Activated CD4-positive, alpha-beta T cell treated with anti-CD3 and anti-CD28 coated beads for 36 hours (primary cell): ENCODE results near the gene TMSB10. TPM values are rescaled to one million over a fixed set of nuclear protein-coding genes. Genes with fewer than 3 reads are reported as not detected.

Experiments
- ATAC-seq: fragments of 200-7000 bp; cut with Tn5 transposase; one replicate; pipeline ENCODE4 v1.10.0; 2021; ENCODE audit warnings: mild to moderate bottlenecking, moderate library complexity
- CTCF ChIA-PET: fragments of 350-600 bp; sonication (Branson Sonifier 250); formaldehyde crosslinking; loops from one replicate; lab custom pipeline; 2021; ENCODE audit warnings: antibody characterized with exemption; lab: Charles Lee
- POLR2A ChIA-PET: fragments of 350-600 bp; sonication (Branson Sonifier 250); formaldehyde crosslinking; loops from one replicate; lab custom pipeline; 2021; ENCODE audit warnings: antibody characterized with exemption, inconsistent platforms; lab: Charles Lee
- DNase-seq: peaks from one replicate; pipeline ENCODE4 v3.0.0-alpha.2; 2020
- H3K27ac Mint-ChIP-seq: one replicate; pipeline ENCODE4 v1.8.0; 2021; ENCODE audit warnings: mixed read lengths
- H3K27me3 Mint-ChIP-seq: one replicate; pipeline ENCODE4 v1.8.0; 2021; ENCODE audit warnings: mixed read lengths
- H3K36me3 Mint-ChIP-seq: one replicate; pipeline ENCODE4 v1.8.0; 2021; ENCODE audit warnings: low read depth, mixed read lengths
- H3K4me1 Mint-ChIP-seq: one replicate; pipeline ENCODE4 v1.8.0; 2021; ENCODE audit warnings: mixed read lengths
- H3K4me3 Mint-ChIP-seq: one replicate; pipeline ENCODE4 v1.8.0; 2021; ENCODE audit warnings: mild to moderate bottlenecking, moderate library complexity, mixed read lengths
- H3K9me3 Mint-ChIP-seq: one replicate; pipeline ENCODE4 v1.8.0; 2021; ENCODE audit warnings: low read depth, mixed read lengths
- intact Hi-C, 2 experiments: fragments of 100-400 bp; cut with DNase I in 1 of 2; cut with micrococcal nuclease in 1 of 2; formaldehyde crosslinking; loops; one replicate each; pipeline versions ENCODE4 v1.14.2 to v1.15.1; 2022 to 2024; cut with DNase I, micrococcal nuclease
- total RNA-seq, 2 experiments: library from RNA; stranded (reverse); gene quantifications; one replicate each; pipeline ENCODE4 v1.2.3, GENCODE V29; 2021

The TMSB10 gene
- total RNA-seq, 2 experiments from 2014 or later, result 2,345 to 2,742 TPM

DNA sequence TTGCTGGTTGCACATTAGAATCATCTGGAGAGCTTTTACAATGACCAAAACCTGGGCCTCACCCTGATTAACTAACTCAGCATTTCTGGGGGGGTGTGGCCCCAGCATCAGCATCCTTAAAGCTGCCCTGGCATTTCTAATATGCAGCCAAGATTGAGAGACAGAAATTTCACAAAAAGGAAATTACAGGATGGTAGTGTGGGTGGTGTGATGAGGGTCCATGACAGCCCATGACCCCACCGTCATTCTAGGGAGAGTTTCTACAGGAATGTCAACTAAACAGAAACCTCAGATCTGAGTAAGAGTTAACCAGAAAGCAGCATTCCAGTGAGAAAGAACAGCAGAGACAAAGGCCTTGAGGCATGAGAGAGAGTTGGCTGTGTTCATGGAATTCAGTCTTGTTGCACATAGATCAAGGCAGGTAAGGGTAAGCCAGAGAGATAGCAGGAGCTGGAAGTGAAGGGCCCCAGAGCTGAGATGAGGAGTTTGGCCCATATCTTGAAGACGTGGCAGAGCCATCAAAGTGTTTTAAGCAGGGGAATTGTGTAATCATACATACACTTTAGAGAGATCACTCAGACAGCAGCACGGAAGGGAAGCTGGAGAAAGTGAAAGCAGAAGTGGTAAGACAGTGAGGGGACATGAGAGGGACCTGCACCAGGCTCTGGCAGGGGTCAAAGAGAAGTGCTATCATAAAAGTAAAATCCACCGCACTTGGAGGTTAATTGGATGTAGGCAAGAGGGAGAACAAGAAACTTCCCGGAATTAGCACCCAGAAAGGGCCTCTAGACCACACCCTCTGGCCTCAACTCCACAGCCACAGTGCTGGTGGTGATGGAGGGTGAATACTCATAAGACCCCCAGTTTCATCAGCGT, 16.8 kb upstream of the TMSB10 start:
- ChIA-PET CTCF (interaction anchor here (0.7 to 4.7 kb wide), 15 partner anchors 9 to 432 kb away, joined by 3 to 31 read pairs (median 3); partner anchors contain the start of gene TMSB10), POLR2A (interaction anchor here (0.7 to 3.0 kb wide), 7 partner anchors 9 to 37 kb away, joined by 3 to 19 read pairs (median 5); no protein-coding TSS in a partner anchor)
- DNase-seq (peak; percentile 71), ATAC-seq (peak; percentile 87)
- intact Hi-C loops, result loop anchor here (2.0 kb wide), 1 partner anchor 16 kb away; the partner anchor contains the start of gene TMSB10 (in 2 of the 2)
- Mint-ChIP-seq H3K4me1 (peaks cover 58% of the 10 kb centered on the region), H3K36me3 (no peaks in the 10 kb centered on the region), H3K27ac (peak overlapping the region; percentile 96), H3K9me3 (no peaks in the 10 kb centered on the region), H3K27me3 (no peaks in the 10 kb centered on the region), H3K4me3 (peak overlapping the region; percentile 67)

DNA sequence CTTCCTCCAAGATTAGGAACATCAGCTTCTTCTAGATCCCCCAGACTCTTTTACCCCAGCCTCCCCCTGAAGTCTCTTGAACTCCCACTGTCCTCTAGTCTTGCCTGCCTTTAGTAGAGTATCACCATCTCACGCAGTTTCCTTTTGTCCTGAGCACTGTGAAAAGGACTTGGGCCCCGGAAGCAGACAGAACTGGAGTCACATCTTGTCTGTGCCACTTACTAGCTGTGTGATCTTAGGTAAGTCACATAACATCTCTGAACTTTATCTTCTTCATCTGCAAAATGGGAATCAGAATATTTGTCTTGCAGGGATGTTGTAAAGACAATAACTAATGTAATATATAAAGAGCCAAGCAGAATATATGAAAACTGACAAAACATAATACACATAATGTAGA, 16.1 kb upstream of the TMSB10 start:
- H3K27ac Mint-ChIP-seq, result peak overlapping the region; percentile 96
- peaks cover 60% of the 10 kb centered on the region for H3K4me1 Mint-ChIP-seq
- H3K4me3 Mint-ChIP-seq, result peak overlapping the region; percentile 67
- no peaks in the 10 kb centered on the region for H3K27me3 Mint-ChIP-seq
- CTCF ChIA-PET, result interaction anchor here (0.9 to 4.7 kb wide), 10 partner anchors 9 to 126 kb away, joined by 3 to 31 read pairs (median 6); partner anchors contain the start of gene TMSB10
- no peaks in the 10 kb centered on the region for H3K9me3 Mint-ChIP-seq
- peak; percentile 31 for ATAC-seq
- intact Hi-C loops, result loop anchor here (2.0 kb wide), 1 partner anchor 15 kb away; the partner anchor contains the start of gene TMSB10 (in 2 of the 2)
- H3K36me3 Mint-ChIP-seq, result no peaks in the 10 kb centered on the region
- no peak for DNase-seq
- POLR2A ChIA-PET, result interaction anchor here (0.7 to 3.0 kb wide), 7 partner anchors 9 to 37 kb away, joined by 3 to 19 read pairs (median 5); no protein-coding TSS in a partner anchor

DNA sequence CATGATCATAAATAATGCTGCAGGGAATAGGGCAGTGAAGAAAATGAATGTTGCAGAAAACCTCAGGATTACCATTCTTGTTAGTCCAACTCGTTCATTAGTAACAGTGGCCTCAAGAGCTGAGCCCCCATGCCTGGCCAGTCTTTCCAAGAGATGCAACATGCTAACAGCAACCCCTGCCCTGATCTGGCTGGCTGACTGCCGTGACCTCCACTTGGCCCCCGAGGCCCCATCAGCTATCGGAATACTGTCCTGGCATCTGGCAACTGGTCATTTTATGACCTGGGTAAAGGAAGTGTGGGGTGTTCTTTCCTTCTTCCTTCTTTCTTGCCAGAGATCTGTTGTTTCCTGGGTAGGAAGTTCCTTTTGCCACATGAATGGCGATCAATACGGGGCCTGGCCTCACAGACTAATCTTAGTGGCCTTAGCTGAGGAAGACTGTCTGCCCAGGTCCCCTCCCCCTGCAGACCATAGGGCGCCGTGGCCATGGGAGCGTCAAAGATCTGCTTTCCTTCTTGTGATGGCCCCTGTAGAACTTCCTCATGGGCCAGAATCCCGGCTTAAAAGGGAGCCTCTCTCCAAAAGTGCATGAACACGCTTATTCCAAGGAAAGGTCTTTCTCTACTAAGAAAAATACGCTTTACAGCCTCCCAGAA, 14.0 kb upstream of the TMSB10 start:
- H3K4me3 Mint-ChIP-seq, result no peak overlapping the region
- H3K27ac Mint-ChIP-seq, result no peak overlapping the region
- peaks cover 64% of the 10 kb centered on the region for H3K4me1 Mint-ChIP-seq
- POLR2A ChIA-PET, result no interaction called here
- intact Hi-C loops, result no loop called here
- DNase-seq (no peak), ATAC-seq (no peak)
- no peaks in the 10 kb centered on the region for H3K27me3 Mint-ChIP-seq
- no peaks in the 10 kb centered on the region for H3K9me3 Mint-ChIP-seq
- CTCF ChIA-PET, result interaction anchor here (1.5 kb wide), 1 partner anchor 35 kb away, joined by 4 read pairs; no protein-coding TSS in a partner anchor
- no peaks in the 10 kb centered on the region for H3K36me3 Mint-ChIP-seq

DNA sequence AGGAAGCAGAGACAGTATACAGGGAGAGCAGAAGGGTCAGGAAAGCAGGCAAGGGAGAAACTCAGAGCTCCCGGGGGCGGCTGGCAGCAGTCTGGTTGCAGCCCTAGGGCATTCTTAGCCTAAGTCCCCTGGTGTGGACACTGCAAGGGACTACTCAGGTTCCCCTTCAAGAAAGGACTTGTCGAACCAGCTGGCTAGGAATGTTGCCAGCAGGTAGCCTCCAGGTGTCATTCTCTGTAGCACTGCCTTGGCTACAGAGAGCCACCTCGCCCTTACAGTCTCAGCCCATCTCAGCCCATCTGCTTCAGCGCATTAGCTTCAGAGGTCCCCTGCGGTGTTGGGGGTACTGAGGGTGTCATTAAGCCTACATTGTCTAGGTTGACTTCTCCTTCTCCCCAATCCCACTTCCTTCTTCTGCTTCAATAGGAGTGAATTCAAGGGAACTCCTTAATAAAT, 11.3 kb upstream of the TMSB10 start:
- ChIA-PET POLR2A (no interaction called here), CTCF (interaction anchor here (0.6 to 2.0 kb wide), 5 partner anchors 11 to 585 kb away, joined by 3 to 10 read pairs (median 6); no protein-coding TSS in a partner anchor)
- DNase-seq (peak; percentile 43), ATAC-seq (peak; percentile 25)
- H3K27ac Mint-ChIP-seq, result peak overlapping the region; percentile 68
- intact Hi-C loops, result no loop called here
- peak overlapping the region; percentile 13 for H3K4me3 Mint-ChIP-seq
- no peaks in the 10 kb centered on the region for H3K9me3 Mint-ChIP-seq
- H3K36me3 Mint-ChIP-seq, result peaks cover 2% of the 10 kb centered on the region
- H3K27me3 Mint-ChIP-seq, result no peaks in the 10 kb centered on the region
- H3K4me1 Mint-ChIP-seq, result peaks cover 62% of the 10 kb centered on the region

DNA sequence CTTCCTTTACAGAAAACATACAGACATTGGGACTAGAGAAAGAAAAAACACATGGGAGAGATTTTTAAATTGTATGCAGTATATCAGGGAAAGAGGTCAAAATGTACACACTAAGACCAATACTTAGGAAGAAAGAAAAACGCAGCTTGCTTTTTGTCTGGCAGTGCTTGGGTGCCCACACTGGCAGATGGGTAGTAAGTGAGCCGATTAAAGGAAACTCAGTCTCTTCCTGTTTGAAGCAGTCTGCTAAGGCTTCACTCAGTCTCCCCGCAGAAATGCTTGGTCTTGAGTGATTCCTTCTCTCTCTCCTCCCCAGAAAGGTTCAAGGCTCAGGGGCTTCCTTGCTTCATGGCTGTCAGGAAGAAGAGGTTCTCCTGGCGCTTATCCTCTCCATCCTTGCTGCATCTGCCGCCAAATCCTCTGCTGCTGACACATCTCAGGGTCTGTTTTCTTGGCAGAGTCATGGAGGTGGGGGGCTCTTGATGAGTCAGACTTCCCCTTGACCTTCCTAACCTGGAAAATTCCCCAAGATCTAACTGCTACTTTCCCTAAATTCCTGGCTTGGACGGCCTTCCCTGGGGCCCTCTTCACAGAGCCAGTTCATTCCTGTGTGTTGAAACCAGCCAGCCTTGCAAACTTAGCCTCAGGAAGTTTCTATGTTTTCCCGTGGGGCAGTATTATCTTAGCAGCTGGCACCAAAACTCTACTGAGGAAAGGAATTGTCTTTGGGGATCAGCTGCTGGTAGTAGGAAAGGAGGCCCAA, 10.5 kb upstream of the TMSB10 start:
- Mint-ChIP-seq H3K27me3 (no peaks in the 10 kb centered on the region), H3K9me3 (no peaks in the 10 kb centered on the region), H3K4me1 (peaks cover 63% of the 10 kb centered on the region), H3K4me3 (peak overlapping the region; percentile 13), H3K27ac (peak overlapping the region; percentile 68), H3K36me3 (peaks cover 2% of the 10 kb centered on the region)
- POLR2A ChIA-PET, result no interaction called here
- DNase-seq, result peak; percentile 39
- CTCF ChIA-PET, result interaction anchor here (1.4 to 2.0 kb wide), 4 partner anchors 8 to 31 kb away, joined by 4 to 10 read pairs (median 7); no protein-coding TSS in a partner anchor
- intact Hi-C loops, result loop anchor here in 1 of 2 experiments (5.0 kb wide), 1 partner anchor 42 kb away; no protein-coding TSS in a partner anchor
- ATAC-seq, result peak; percentile 35

DNA sequence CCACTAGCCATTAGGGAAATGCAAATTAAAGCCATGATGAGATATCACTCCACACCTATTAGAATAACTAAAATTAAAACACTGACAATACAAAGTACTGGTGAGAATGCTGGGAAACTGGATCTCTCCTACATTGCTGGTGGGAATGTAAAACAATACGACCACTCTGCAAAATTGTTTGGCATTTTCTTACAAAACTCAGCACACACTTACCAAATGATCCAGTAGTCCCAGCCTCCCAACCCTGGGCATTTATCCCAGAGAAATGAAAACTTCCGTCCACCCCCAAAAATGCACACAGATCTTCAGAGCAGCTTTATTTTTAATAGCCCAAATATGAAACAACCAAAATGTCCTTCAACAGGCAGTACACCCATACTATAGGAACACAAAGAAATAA, 8.9 kb upstream of the TMSB10 start:
- Mint-ChIP-seq H3K36me3 (peaks cover 2% of the 10 kb centered on the region), H3K27me3 (no peaks in the 10 kb centered on the region), H3K27ac (no peak overlapping the region), H3K4me3 (no peak overlapping the region), H3K9me3 (no peaks in the 10 kb centered on the region), H3K4me1 (peaks cover 61% of the 10 kb centered on the region)
- intact Hi-C loops, result loop anchor here in 1 of 2 experiments (5.0 kb wide), 1 partner anchor 41 kb away; no protein-coding TSS in a partner anchor
- no peak for DNase-seq
- ATAC-seq, result no peak
- ChIA-PET CTCF (interaction anchor here (1.4 kb wide), 1 partner anchor 10 kb away, joined by 4 read pairs; no protein-coding TSS in a partner anchor), POLR2A (no interaction called here)

DNA sequence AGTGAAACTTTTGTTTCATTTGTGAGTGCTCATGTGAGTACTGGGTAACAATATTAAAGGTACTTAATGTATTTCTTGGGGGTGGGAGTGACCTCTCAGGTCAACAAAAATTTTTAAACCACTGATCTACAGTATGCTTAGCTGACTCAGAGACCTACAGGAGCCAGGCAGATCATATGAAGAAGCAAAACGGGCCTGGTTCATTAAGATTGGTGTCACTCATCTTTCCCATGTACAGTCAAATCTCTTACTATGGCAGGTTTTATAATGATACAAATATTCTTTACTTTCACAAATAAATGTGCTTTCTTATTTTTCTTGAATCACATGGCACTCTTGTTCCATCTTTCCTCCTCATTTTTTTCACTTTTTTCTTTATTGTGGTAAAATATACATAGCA, 7.7 kb upstream of the TMSB10 start:
- H3K27me3 Mint-ChIP-seq, result no peaks in the 10 kb centered on the region
- DNase-seq (no peak), ATAC-seq (peak; percentile 32)
- H3K27ac Mint-ChIP-seq, result peak overlapping the region; percentile 99
- intact Hi-C loops, result loop anchor here in 1 of 2 experiments (1.0 to 5.0 kb wide), 2 partner anchors 9 to 40 kb away; no protein-coding TSS in a partner anchor
- POLR2A ChIA-PET, result interaction anchor here (0.6 to 1.4 kb wide), 3 partner anchors 9 to 117 kb away, joined by 3 to 9 read pairs (median 3); no protein-coding TSS in a partner anchor
- H3K36me3 Mint-ChIP-seq, result peaks cover 2% of the 10 kb centered on the region
- H3K4me1 Mint-ChIP-seq, result peaks cover 67% of the 10 kb centered on the region
- CTCF ChIA-PET, result interaction anchor here (0.6 to 6.3 kb wide), 5 partner anchors 9 to 119 kb away, joined by 3 to 42 read pairs (median 15); partner anchors contain the start of gene TRABD2A
- peak overlapping the region; percentile 20 for H3K4me3 Mint-ChIP-seq
- no peaks in the 10 kb centered on the region for H3K9me3 Mint-ChIP-seq

DNA sequence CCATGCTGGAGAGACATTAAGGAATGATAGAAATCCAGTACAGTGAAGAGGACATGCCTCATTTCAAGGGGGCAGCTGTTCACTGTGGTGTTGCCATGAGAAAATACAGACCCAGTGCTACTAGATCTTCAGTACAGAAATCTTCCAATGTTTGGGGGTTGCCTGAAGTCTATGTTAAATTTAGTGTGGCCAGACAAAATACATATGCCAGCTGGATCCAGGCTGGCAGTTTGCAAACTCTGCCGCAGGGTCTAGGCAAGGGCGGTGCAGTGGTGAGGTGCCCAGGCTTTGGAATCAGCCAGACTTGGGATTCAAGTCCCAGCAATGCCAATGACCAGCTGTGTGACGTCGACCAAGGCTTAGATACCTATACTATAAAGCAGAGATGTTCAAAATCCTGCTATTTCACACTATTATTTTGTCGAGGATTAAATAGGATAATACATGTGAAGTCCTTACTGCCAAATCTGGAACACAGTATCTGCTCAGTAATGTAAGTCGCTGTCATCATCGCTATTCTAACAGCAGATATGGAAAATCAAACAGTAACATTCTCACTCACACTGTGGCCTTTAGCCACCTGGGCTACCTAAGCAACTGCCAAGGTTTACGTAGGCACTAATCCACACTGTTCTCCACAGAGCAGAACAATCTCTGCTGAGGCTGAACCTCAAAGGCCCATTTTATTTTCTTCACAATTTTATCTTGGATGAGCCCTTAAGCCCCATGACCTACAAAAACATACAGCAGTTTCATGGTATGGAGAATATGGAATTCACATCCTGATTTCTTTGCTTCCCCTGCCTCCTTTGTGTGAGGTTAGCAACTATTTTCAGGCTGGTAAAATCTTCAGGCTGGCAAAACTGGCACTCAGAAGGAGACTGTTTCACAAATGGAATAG, 5.9 kb upstream of the TMSB10 start:
- POLR2A ChIA-PET, result no interaction called here
- no peaks in the 10 kb centered on the region for H3K9me3 Mint-ChIP-seq
- ATAC-seq, result no peak
- H3K27me3 Mint-ChIP-seq, result no peaks in the 10 kb centered on the region
- intact Hi-C loops, result loop anchor here in 1 of 2 experiments (5.0 kb wide), 1 partner anchor 38 kb away; no protein-coding TSS in a partner anchor
- DNase-seq, result no peak
- CTCF ChIA-PET, result interaction anchor here (0.8 to 6.3 kb wide), 4 partner anchors 11 to 26 kb away, joined by 3 to 42 read pairs (median 18); partner anchors contain the start of gene TRABD2A
- no peak overlapping the region for H3K4me3 Mint-ChIP-seq
- peaks cover 69% of the 10 kb centered on the region for H3K4me1 Mint-ChIP-seq
- H3K27ac Mint-ChIP-seq, result peak overlapping the region; percentile 99
- peaks cover 2% of the 10 kb centered on the region for H3K36me3 Mint-ChIP-seq

DNA sequence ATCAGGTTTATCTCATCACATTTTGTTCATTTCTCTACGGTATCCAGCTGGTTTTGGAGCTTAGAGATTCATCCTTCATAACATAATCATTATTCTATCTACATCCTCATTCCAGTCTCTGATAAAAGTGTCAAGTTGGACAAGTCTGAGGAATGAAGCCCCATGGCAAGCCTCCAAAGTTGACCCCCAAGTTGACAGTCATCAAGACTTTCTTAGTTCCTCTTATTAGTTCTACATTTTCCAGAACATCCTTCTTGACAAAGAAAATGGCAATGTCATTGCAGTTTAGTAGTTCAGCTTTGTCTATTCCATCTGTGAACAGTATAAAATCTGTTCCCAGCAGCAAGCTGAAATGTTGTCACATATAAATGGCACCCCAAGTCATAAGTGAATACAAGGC, 4.5 kb upstream of the TMSB10 start:
- no peaks in the 10 kb centered on the region for H3K9me3 Mint-ChIP-seq
- CTCF ChIA-PET, result interaction anchor here (2.3 to 6.3 kb wide), 3 partner anchors 13 to 25 kb away, joined by 8 to 42 read pairs (median 21); partner anchors contain the start of gene TRABD2A
- peaks cover 4% of the 10 kb centered on the region for H3K36me3 Mint-ChIP-seq
- peaks cover 60% of the 10 kb centered on the region for H3K4me1 Mint-ChIP-seq
- ATAC-seq (no peak), DNase-seq (no peak)
- H3K27ac Mint-ChIP-seq, result peak overlapping the region; percentile 10
- no peak overlapping the region for H3K4me3 Mint-ChIP-seq
- POLR2A ChIA-PET, result interaction anchor here (0.5 kb wide), 1 partner anchor 61 kb away, joined by 3 read pairs; no protein-coding TSS in a partner anchor
- no peaks in the 10 kb centered on the region for H3K27me3 Mint-ChIP-seq
- intact Hi-C loops, result no loop called here
